K562 (cell line): ENCODE data around the gene PTTG2. TPM values are rescaled to one million over a fixed set of nuclear protein-coding genes. Genes with fewer than 3 reads are reported as not detected.

ENCODE experiments used
- ATAC-seq: fragments of 200-7000 bp; cut with Tn5 transposase; 3 replicates; pipeline ENCODE4 v1.9.1; 2020; ENCODE audit warnings: moderate library complexity
- BruUV-seq: library from RNA; stranded (reverse); fragments of 400-500 nt; replicated peaks from 2 replicates; lab custom pipeline; 2021; lab: Mats Ljungman, UMichigan
- CTCF ChIA-PET: fragments of 300-600 bp; formaldehyde crosslinking; extraction: SDS; loops from one replicate; lab custom pipeline; 2021; ENCODE audit warnings: low intra/inter-chr PET ratio; lab: Yijun Ruan, JAX
- POLR2A ChIA-PET: fragments of 300-600, 350-650 bp; sonication (Branson Sonifier 250); formaldehyde crosslinking; extraction: SDS; loops from one replicate; lab custom pipeline; 2021; ENCODE audit warnings: antibody characterized with exemption, inconsistent platforms; lab: Yijun Ruan, JAX
- DNase-seq, 4 experiments: peaks; one replicate each; pipeline versions ENCODE4 v3.0.0 to v3.0.0-alpha.2; 2011 to 2018; ENCODE audit warnings: low spot score in 3 of 4, mixed read lengths in 3 of 4; ENCODE audit errors: extremely low read depth in 1 of 4
- FAIRE-seq: peaks from 2 replicates; lab custom pipeline; 2011; peaks lifted over from hg19 to GRCh38; lab: Jason Lieb, UNC
- H2AFZ ChIP-seq: 2 replicates; pipeline ENCODE4 v1.6.0; 2011; ENCODE audit warnings: low read depth, low read length, control low read depth, inconsistent platforms
- H3K27ac ChIP-seq: fragments of 200-600 bp; 3 replicates; pipeline ENCODE4 v1.8.0; 2011; ENCODE audit warnings: low read depth, mild to moderate bottlenecking, control low read depth, inconsistent platforms, low read length, moderate library complexity, mixed read lengths; ENCODE audit errors: extremely low read depth
- H3K27me3 ChIP-seq, 2 experiments: fragments of 300-600 bp in 1 of 2; 2 replicates in 1 of 2; 3 replicates in 1 of 2; pipeline versions ENCODE4 v1.6.0 to v1.8.0; 2011; ENCODE audit warnings: inconsistent platforms in 2 of 2, low read length in 2 of 2, mild to moderate bottlenecking in 1 of 2, mixed read lengths in 1 of 2, moderate library complexity in 1 of 2; ENCODE audit not compliant: control insufficient read depth in 2 of 2, insufficient read depth in 2 of 2
- H3K36me3 ChIP-seq: fragments of 300-600 bp; 3 replicates; pipeline ENCODE4 v1.8.0; 2011; ENCODE audit warnings: mild to moderate bottlenecking, low read length, inconsistent platforms; ENCODE audit not compliant: control insufficient read depth, insufficient read depth
- H3K4me1 ChIP-seq, 2 experiments: fragments of 200-600 bp in 1 of 2; replicated peaks in 1 of 2; 2 replicates in 1 of 2; 3 replicates in 1 of 2; pipeline versions ENCODE4 v1.5.1 to v1.8.0; 2011; ENCODE audit warnings: inconsistent platforms in 2 of 2, low read length in 2 of 2, mild to moderate bottlenecking in 1 of 2, mixed read lengths in 1 of 2, moderate library complexity in 1 of 2; ENCODE audit not compliant: control insufficient read depth in 2 of 2, insufficient read depth in 2 of 2
- H3K4me2 ChIP-seq: 2 replicates; pipeline ENCODE4 v1.6.1; 2011; ENCODE audit warnings: low read length, control low read depth, inconsistent platforms, mixed read lengths; ENCODE audit not compliant: insufficient read depth
- H3K4me3 ChIP-seq: fragments of 200-600 bp; sonication (generic), shearing (Covaris generic); 2 replicates; pipeline ENCODE4 v1.5.1; 2016; ENCODE audit warnings: control low read depth, inconsistent platforms
- H3K79me2 ChIP-seq: fragments of 200-600 bp; 3 replicates; pipeline ENCODE4 v1.8.0; 2011; ENCODE audit warnings: low read length, inconsistent platforms; ENCODE audit not compliant: control insufficient read depth, insufficient read depth
- H3K9ac ChIP-seq, 2 experiments: 2 replicates each; pipeline versions ENCODE4 v1.6.0 to v1.6.1; 2011; ENCODE audit warnings: low read depth in 2 of 2, low read length in 2 of 2, control low read depth in 1 of 2, inconsistent platforms in 1 of 2, mild to moderate bottlenecking in 1 of 2, mixed read lengths in 1 of 2; ENCODE audit not compliant: insufficient read depth in 1 of 2
- H3K9me1 ChIP-seq: one replicate; pipeline ENCODE4 v1.6.0; 2011; ENCODE audit warnings: inconsistent platforms, mild to moderate bottlenecking, low read length, moderate library complexity; ENCODE audit not compliant: control insufficient read depth, insufficient read depth
- H3K9me3 ChIP-seq: replicated peaks from 2 replicates; pipeline ENCODE4 v1.5.1; 2011; ENCODE audit warnings: low read depth, low read length, inconsistent platforms; ENCODE audit not compliant: control insufficient read depth, insufficient read depth
- H4K20me1 ChIP-seq: replicated peaks from 2 replicates; pipeline ENCODE4 v1.6.1; 2011; ENCODE audit warnings: low read length, inconsistent platforms, mixed read lengths; ENCODE audit not compliant: control insufficient read depth, insufficient read depth
- BRCA1 ChIP-seq, 2 experiments: fragments of 450-650 bp in 1 of 2; sonication (generic) in 1 of 2; formaldehyde crosslinking in 1 of 2; IDR thresholded peaks; 2 replicates each; pipeline versions ENCODE4 v1.5.0 to v1.6.1; 2017 to 2020; ENCODE audit warnings: mild to moderate bottlenecking in 1 of 2, missing genetic modification reagents in 1 of 2
- KAT2B ChIP-seq: IDR thresholded peaks from one replicate; pipeline ENCODE4 v1.6.1; 2012; ENCODE audit warnings: low read depth, mild to moderate bottlenecking, control low read depth, inconsistent platforms, low read length, moderate library complexity
- NELFE ChIP-seq: IDR thresholded peaks from 2 replicates; pipeline ENCODE4 v1.6.1; 2011; ENCODE audit warnings: mild to moderate bottlenecking; ENCODE audit not compliant: insufficient read depth, insufficient read length
- SAFB2 ChIP-seq: fragments of 200-400 bp; formaldehyde crosslinking; IDR thresholded peaks from 2 replicates; pipeline ENCODE4 v1.6.1; 2018; ENCODE audit warnings: borderline replicate concordance, low read length, low read depth, moderate library complexity; ENCODE audit not compliant: severe bottlenecking
- SMARCE1 ChIP-seq: fragments of 450-650 bp; IDR thresholded peaks from 2 replicates; pipeline ENCODE4 v1.7.1; 2016; ENCODE audit warnings: mild to moderate bottlenecking
- SNRNP70 ChIP-seq: fragments of 200-400 bp; formaldehyde crosslinking; optimal IDR thresholded peaks from 2 replicates; pipeline ENCODE3; 2017; ENCODE audit warnings: low read depth, low read length
- U2AF1 ChIP-seq: fragments of 200-400 bp; formaldehyde crosslinking; optimal IDR thresholded peaks from 2 replicates; pipeline ENCODE3; 2017; ENCODE audit warnings: mild to moderate bottlenecking, low read depth, low read length, moderate library complexity
- ZNF583 ChIP-seq: fragments of 250-450 bp; sonication (Bioruptor Pico); IDR thresholded peaks from 2 replicates; pipeline ENCODE4 v1.4.0; 2020
- WGBS: fragments of 100-300 bp; shearing (Covaris generic); methylation state at CpG from one replicate; pipeline ENCODE4 v1.1.6; 2016; ENCODE audit warnings: low coverage, mixed read lengths; ENCODE audit not compliant: insufficient coverage; ENCODE audit errors: missing lambda C conversion rate; 5-methylcytosine and 5-hydroxymethylcytosine counted together
- in situ Hi-C: fragments of 300-500 bp; cut with MboI; formaldehyde crosslinking; loops from 4 replicates; pipeline ENCODE4 v1.15.0; 2018; ENCODE audit warnings: inconsistent platforms, mixed read lengths
- intact Hi-C: fragments of 100-400 bp; cut with micrococcal nuclease; formaldehyde crosslinking; loops from 2 replicates; pipeline ENCODE4 v1.14.2; 2022
- polyA plus RNA-seq, 8 experiments: library from polyadenylated mRNA; depleted of rRNA in 4 of 8; stranded (reverse) in 5 of 8; unstranded in 3 of 8; fragments of >200 nt; fragmentation: Nextera tagmentation in 2 of 8; fragmentation: Illumina TruSeq in 1 of 8; extraction: Ambion mirVana in 2 of 8; extraction: Trizol in 1 of 8; gene quantifications; 2 replicates each; pipeline versions ENCODE4 v1.2.1 to v1.2.3, GENCODE V29; 2011 to 2014; ENCODE audit warnings: inconsistent platforms in 1 of 8, missing spikeins in 1 of 8
- total RNA-seq, 7 experiments: library from RNA; depleted of rRNA in 6 of 7; stranded (reverse); fragments of >200 nt in 6 of 7; fragmentation: Illumina TruSeq in 2 of 7; extraction: Trizol in 2 of 7; gene quantifications; 2 replicates each; pipeline versions ENCODE4 v1.2.1 to v1.2.3, GENCODE V29; 2011 to 2021; ENCODE audit warnings: low replicate concordance in 1 of 7
- TF ChIP-seq, protein P1 (sequence below): fragments of 450-650 bp; IDR thresholded peaks from 2 replicates; pipeline ENCODE4 v1.6.1; 2016; ENCODE audit warnings: missing biosample characterization, missing genetic modification characterization

PTTG2 gene
- total and polyA plus RNA-seq, 9 of the 15 experiments (the other 6 are each of a cell fraction or from before 2014, with no cell fraction given): not detected

DNA sequence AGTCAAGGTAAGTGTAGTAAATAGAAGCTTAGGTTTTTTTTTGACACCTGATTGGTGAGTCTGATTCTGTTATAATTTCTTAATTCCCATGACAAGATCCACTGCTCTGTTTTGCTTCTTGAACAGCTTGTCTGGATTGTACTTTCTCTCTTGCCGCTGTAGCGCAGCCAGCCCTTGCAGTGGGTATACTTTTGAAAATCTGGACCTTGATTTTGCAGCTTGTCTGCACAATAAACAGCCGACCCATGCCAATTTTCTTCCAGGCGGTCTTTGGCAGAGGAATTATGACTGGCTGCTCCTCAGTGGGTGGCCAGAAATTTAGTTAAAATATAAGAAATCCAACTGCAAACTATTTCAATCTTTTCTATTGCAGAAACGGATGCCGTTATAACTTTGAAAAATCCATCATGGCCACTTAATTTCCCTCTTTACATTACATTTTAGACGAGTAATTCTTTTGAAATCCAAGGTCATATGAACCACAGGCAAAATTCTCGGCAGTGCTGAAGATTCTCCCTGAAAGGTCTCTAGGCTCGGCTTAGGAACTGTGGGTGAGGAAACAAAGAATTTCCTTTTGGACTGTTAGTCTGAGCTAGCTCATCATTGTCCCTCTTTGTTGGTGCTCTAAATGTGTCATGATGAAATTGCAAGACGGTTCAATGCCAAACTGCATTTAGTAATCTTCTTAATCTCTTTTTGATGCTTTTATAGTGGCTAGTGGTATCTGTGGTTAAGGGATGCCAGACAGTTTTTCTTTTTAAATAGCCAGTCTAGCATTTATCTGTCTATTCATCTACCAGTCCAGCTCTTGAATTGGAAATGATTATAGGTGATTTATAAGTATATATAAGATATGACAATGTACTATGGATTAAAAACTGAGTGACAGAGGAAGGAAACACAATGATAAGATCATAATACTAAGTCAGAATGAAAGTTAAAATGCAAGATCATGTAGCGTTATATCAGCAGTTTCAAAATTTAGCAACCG lies 31.5 kb upstream of the PTTG2 start:
- CTCF ChIA-PET: no interaction called here

More for the DNA sequence above, 31.5 kb upstream of the PTTG2 start:
- ATAC-seq: no peak
- Histone ChIP-seq H3K9me1 (no peaks in the 10 kb centered on the region), H3K4me1 (no peaks in the 10 kb centered on the region), H3K27me3 (peaks cover 10 to 28% of the 10 kb centered on the region in 2 experiments), H3K27ac (no peak overlapping the region), H2AFZ (no peak overlapping the region), H3K36me3 (no peaks in the 10 kb centered on the region), H3K4me3 (no peak overlapping the region), H3K4me2 (no peak overlapping the region), H3K9me3 (no peaks in the 10 kb centered on the region), H3K79me2 (no peaks in the 10 kb centered on the region), H4K20me1 (no peaks in the 10 kb centered on the region), H3K9ac (no peak overlapping the region)
- WGBS: 26% methylated on average over 12 of the region's 12 CpGs
- DNase-seq: no peak
- POLR2A ChIA-PET: no interaction called here
- FAIRE-seq: no peak
- in situ Hi-C loops (no loop called here), intact Hi-C loops (no loop called here)
- BruUV-seq: no TSS peak
- TF ChIP-seq, protein P1, sequence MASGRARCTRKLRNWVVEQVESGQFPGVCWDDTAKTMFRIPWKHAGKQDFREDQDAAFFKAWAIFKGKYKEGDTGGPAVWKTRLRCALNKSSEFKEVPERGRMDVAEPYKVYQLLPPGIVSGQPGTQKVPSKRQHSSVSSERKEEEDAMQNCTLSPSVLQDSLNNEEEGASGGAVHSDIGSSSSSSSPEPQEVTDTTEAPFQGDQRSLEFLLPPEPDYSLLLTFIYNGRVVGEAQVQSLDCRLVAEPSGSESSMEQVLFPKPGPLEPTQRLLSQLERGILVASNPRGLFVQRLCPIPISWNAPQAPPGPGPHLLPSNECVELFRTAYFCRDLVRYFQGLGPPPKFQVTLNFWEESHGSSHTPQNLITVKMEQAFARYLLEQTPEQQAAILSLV (tag): no peak
- TF ChIP-seq U2AF1 (no peak), KAT2B (no peak), SMARCE1 (no peak), ZNF583 (CRISPR knock-in tag) (no peak), SAFB2 (no peak), SNRNP70 (no peak), NELFE (no peak), BRCA1 (IDR thresholded peaks at IDR 0.05) (no peak), BRCA1 (CRISPR knock-in tag; IDR thresholded peaks at IDR 0.05) (no peak)
